NB4 (cell line): ENCODE data around the gene NAA10.
A peak's percentile ranks its signal among the peaks of the same experiment; 100 is the strongest.

Experiments used
- DNase-seq: peaks from one replicate; pipeline ENCODE4 v3.0.0; 2010; ENCODE audit warnings: low read depth
- H3K4me3 ChIP-seq: one replicate; pipeline ENCODE4 v1.5.1; 2011; ENCODE audit warnings: mild to moderate bottlenecking, low read depth, low read length, moderate library complexity
- MYC ChIP-seq: IDR thresholded peaks from 2 replicates; pipeline ENCODE4 v1.6.1; 2011; ENCODE audit warnings: low read depth, low read length
- POLR2A ChIP-seq: IDR thresholded peaks from 2 replicates; pipeline ENCODE4 v1.6.1; 2011; ENCODE audit warnings: mild to moderate bottlenecking; ENCODE audit not compliant: insufficient read length; ENCODE audit errors: extremely low read depth
- TF ChIP-seq, protein P1 (sequence below): IDR thresholded peaks from 2 replicates; pipeline ENCODE4 v1.6.1; 2011; ENCODE audit warnings: low read depth, low read length
- TF ChIP-seq, protein P2 (sequence below): IDR thresholded peaks from one replicate; pipeline ENCODE4 v1.5.1; 2012; ENCODE audit warnings: low read depth, low read length

NAA10 gene

DNA sequence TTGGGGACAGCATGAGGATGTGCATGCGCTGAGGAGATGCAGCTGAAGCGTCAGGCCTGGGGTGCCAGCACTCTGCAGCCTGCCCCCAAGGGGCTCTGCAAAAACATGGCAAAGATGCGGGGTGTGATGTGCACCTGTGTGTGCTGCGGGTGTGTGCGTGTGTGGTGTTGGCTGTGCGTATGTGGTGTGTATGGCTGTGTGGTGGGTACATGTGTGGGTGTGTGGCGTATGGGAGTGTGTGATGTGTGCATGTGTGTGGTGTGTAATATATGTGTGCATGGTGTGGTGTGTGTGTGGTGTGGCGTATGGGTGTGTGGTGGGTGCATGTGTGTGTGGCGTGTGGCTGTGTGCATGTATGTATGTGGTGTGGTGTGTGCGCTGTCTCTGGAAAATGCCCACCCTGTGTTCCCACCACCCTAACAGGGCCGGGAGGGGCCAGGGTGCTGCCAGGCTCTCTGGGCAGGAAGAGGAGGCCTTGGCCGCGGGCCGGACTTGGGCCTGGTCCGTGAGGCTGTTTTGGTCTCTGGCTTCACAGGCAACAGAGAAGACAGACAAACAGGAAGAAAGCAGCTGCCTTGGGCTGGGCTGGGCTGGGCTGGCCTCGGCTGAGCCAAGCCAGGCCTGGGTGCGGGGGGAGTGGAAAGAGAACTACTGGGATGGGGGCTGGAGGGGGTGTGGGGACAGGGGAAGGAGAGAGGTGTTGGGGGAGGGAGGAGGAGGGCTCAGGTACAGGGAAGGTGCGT, 31.4 kb downstream of the NAA10 start:
- peak; percentile 45 for DNase-seq
- no peak overlapping the region for H3K4me3 ChIP-seq
- TF ChIP-seq POLR2A (no peak), MYC (no peak)
- TF ChIP-seq, protein P1, sequence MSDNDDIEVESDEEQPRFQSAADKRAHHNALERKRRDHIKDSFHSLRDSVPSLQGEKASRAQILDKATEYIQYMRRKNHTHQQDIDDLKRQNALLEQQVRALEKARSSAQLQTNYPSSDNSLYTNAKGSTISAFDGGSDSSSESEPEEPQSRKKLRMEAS: no peak
- TF ChIP-seq, protein P2, sequence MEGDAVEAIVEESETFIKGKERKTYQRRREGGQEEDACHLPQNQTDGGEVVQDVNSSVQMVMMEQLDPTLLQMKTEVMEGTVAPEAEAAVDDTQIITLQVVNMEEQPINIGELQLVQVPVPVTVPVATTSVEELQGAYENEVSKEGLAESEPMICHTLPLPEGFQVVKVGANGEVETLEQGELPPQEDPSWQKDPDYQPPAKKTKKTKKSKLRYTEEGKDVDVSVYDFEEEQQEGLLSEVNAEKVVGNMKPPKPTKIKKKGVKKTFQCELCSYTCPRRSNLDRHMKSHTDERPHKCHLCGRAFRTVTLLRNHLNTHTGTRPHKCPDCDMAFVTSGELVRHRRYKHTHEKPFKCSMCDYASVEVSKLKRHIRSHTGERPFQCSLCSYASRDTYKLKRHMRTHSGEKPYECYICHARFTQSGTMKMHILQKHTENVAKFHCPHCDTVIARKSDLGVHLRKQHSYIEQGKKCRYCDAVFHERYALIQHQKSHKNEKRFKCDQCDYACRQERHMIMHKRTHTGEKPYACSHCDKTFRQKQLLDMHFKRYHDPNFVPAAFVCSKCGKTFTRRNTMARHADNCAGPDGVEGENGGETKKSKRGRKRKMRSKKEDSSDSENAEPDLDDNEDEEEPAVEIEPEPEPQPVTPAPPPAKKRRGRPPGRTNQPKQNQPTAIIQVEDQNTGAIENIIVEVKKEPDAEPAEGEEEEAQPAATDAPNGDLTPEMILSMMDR: no peak

DNA sequence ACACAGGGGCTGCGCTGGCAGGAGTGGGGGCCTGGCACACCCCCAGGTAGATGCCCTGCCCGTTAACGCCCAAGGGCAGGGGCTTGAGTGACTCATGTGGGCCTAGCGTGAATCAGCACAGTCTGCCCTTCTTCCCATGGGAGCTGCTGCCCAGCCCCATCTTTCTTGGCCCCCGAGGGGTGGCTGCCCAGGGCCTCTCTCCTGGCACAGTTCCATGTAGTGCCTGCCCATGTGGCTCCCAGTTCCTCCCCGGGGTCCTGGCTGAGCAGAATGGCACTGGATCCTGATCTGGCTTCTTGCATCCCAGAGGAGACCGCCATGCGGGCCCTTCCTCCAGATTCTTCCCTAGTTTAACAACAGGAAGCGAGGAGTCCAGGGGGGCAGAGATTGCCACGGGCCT, 32.5 kb downstream of the NAA10 start:
- H3K4me3 ChIP-seq: no peak overlapping the region
- DNase-seq: peak; percentile 75
- TF ChIP-seq, protein P1: no peak
- no peak for TF ChIP-seq MYC
- TF ChIP-seq POLR2A: no peak
- TF ChIP-seq, protein P2: no peak

DNA sequence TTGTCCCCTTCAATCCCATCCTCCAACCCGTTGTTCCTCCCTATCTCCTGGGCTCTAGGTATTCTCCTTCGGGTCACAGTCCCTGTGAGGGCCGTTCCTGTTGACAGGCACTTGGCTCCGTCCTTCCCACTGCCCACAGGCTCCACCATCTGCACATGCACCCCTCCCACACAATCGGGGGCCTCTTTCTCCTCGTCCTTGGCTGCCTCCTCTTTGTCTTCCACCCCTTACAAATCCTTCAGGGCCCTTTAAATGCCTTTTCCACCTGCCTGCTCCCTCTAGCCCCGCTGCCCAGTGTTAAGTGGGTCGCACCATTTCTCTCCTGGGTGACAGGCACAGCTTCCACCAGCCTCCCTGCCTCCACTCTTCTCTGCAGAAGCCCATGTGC, 33.1 kb downstream of the NAA10 start:
- TF ChIP-seq, protein P2: no peak
- TF ChIP-seq, protein P1: no peak
- DNase-seq: peak; percentile 72
- H3K4me3 ChIP-seq: no peak overlapping the region

DNA sequence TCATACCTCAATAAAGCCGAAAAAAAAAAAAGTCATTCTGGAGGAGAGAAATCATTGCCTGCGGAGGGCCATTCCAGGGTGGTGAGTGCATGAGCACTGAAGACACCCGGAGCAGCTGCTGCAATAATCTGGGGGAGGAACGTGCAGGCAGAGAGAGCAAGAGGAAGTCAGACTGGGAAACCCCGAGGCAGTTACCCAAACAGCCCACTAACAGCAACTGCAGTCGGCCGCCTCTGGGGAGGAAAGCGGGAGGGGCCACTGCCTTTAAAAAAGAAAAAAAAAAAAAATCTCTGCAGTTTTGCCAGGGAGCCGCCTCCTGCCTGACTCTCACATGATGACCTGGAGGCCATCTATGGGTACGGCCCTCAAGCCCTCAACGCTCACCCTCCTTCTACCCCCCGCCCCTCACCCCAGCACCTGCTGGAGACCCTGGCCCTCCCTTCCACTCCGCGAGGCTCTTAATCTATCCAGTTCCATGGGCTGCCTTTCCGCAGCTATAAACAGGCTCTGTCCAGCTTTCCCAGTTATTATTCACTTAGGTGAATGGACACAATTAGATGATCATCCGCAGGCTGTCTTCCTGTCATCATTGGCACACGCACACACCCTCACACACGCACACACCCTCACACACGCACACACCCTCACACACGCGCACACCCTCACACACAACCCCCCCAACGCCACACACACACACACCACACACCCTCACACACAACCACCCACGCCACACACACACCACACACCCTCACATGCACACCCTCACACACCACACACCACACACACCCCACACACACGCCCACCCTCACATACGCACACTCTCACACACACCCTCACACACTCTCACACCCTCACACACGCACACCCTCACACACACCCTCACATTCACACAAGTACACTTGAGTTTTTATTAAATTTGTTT, 33.7 kb downstream of the NAA10 start:
- peak; percentile 96 for DNase-seq
- H3K4me3 ChIP-seq: no peak overlapping the region
- TF ChIP-seq POLR2A: no peak
- TF ChIP-seq, protein P2: no peak
- TF ChIP-seq, protein P1: no peak; the same call in 1 of the 2 replicates
- peak; percentile 59; the same call in 1 of the 2 replicates for TF ChIP-seq MYC

DNA sequence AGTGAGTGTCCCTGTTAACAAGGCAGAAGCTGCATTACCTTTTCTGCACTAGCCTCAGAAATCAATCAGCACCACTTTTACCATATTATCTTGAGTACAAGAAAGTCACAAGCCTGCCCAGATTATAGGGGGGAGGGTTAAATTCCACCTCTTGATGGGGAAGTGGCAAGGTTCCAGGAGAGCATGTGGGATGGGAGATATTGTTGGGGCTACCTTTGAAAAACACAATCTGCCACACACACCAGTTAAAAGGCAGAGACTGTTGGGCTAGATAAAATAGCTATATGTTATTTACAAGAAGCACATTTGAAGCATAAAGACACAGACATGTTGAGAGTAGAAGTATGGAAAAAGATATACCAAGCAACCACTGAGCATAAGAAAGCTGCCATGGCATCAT, 36.9 kb downstream of the NAA10 start:
- no peak overlapping the region for H3K4me3 ChIP-seq
- no peak for DNase-seq
- TF ChIP-seq MYC (no peak), POLR2A (no peak)
- TF ChIP-seq, protein P1: no peak
- TF ChIP-seq, protein P2: no peak
